Measurements from ENCODE around the gene GNA15. TPM values are rescaled to one million over a fixed set of nuclear protein-coding genes. Genes with fewer than 3 reads are reported as not detected.

GNA15 gene
- total RNA-seq, 1 donor from 2014 or later, result 134 TPM

DNA sequence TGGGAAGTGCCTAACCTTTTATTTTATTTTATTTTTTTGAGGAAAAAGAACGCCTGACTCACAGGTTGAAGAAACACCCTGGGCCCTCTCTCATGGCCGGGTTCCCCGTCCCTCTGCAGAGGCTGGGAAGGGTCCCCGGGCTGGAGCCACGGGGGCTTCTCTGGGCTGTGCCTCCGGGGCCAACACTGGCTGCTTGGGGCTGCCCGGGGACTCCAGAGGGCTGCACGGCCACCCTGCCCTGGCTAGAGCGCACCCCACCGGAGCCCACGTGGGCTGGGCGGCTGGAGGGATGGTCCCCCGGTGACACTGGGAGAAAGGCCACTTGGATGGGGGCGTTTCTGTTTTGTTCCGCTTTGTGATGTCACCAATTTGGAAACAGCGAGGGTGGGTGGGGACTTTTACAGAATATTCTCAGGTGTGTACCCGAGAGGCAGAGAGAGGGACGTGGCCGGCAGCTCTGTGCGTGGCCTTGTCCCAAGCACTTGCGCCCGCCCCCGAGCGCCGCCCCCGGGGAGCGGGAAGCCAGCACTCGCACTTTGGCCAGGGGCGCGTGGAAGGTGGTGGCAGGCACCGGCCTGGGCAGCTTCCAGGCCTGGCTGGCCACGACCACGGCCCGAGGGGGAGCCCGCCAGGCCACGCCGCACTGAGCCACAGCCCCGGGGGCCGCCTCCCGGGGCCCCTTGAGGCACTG is 13.9 kb upstream of the GNA15 start:
- no peaks in the 10 kb centered on the region for H3K36me3 Mint-ChIP-seq (ENCODE audit: low read depth)
- no peak overlapping the region for H3K4me3 Mint-ChIP-seq
- no peak for DNase-seq
- H3K27ac Mint-ChIP-seq, result no peak overlapping the region
- peaks cover 4% of the 10 kb centered on the region for H3K4me1 Mint-ChIP-seq
- H3K9me3 Mint-ChIP-seq, result no peaks in the 10 kb centered on the region
- intact Hi-C loops (cut with micrococcal nuclease), result no loop called here
- peaks cover 5% of the 10 kb centered on the region for H3K27me3 Mint-ChIP-seq

DNA sequence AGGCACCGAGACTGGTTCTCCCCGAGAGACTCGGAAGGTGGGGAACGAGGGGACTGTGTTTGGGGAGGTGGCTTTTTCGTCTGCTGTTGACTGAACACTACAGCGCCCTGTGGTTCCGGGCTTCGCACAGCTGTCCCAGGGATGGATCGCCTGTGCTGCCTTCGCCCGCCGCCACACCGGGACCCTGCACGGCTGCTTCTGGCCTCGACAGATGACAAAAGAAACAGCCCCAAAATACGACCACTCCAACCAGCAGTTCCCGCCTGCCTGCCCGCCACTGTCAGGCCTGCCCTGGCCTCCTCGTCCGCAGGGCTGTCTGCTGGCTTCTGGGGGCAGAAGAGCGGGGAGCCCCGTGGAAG is 13.3 kb upstream of the GNA15 start:
- no peak overlapping the region for H3K27ac Mint-ChIP-seq
- H3K9me3 Mint-ChIP-seq, result no peaks in the 10 kb centered on the region
- no peaks in the 10 kb centered on the region for H3K36me3 Mint-ChIP-seq (ENCODE audit: low read depth)
- H3K4me1 Mint-ChIP-seq, result peaks cover 4% of the 10 kb centered on the region
- no peak for DNase-seq
- no peak overlapping the region for H3K4me3 Mint-ChIP-seq
- intact Hi-C loops (cut with micrococcal nuclease), result no loop called here
- peaks cover 5% of the 10 kb centered on the region for H3K27me3 Mint-ChIP-seq

DNA sequence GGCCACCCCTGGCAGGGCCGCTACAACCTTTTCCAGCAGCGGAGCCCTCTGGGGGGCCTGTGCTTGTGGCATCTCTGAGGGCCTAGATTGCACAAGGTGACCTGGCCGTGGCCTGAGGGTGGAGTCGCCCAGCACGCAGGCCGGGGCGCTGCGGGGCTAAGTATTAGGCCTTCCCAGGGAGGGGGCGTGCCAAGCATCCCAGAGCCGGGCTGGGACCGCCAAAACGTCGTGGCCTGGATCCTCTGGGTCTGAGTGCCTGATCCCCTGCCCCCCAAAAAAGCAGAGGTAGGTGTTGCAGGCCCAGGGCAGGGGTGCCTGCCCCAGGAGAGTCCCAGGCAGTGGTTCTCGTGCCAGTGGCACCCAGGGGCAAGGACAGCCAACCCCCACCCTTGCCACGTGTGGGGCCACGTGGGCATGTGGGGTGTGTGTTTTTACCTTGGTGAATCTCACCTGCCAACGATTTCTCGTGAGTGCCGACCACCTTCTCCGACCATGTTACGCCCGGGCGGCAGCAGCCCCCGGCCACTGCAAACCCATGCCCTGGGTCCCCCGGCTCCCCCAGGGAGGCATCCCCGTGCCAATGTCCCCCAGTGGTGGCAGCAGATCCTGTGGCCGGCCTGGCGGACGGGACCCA is 12.6 kb upstream of the GNA15 start:
- no peak for DNase-seq
- Mint-ChIP-seq H3K4me3 (no peak overlapping the region), H3K4me1 (peaks cover 4% of the 10 kb centered on the region), H3K36me3 (ENCODE audit: low read depth) (no peaks in the 10 kb centered on the region), H3K9me3 (no peaks in the 10 kb centered on the region), H3K27me3 (peaks cover 5% of the 10 kb centered on the region), H3K27ac (no peak overlapping the region)
- intact Hi-C loops (cut with micrococcal nuclease), result no loop called here

DNA sequence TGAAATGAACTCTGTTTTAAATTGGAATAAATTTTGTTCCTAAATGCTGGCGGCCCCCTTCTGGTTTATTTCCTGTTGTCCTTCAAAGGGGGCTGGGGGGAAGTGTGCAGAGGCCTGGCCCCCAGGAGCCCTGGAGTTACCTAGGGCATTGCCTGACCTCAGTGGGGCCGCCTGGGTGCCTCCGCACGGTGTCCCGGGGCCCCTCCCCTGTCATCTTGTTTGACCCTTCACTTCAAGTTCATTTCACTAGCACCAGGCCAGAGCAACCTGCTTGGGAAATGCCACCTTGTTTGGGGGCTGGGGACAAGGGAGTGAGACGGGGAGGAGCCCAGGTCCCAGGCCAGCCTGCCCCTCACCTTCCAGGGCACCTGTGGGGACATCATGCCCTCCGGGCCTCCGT is 11.9 kb upstream of the GNA15 start:
- H3K9me3 Mint-ChIP-seq, result no peaks in the 10 kb centered on the region
- H3K27ac Mint-ChIP-seq, result no peak overlapping the region
- H3K4me1 Mint-ChIP-seq, result peaks cover 5% of the 10 kb centered on the region
- intact Hi-C loops (cut with micrococcal nuclease), result no loop called here
- H3K36me3 Mint-ChIP-seq (ENCODE audit: low read depth), result no peaks in the 10 kb centered on the region
- peaks cover 5% of the 10 kb centered on the region for H3K27me3 Mint-ChIP-seq
- no peak for DNase-seq
- H3K4me3 Mint-ChIP-seq, result no peak overlapping the region

DNA sequence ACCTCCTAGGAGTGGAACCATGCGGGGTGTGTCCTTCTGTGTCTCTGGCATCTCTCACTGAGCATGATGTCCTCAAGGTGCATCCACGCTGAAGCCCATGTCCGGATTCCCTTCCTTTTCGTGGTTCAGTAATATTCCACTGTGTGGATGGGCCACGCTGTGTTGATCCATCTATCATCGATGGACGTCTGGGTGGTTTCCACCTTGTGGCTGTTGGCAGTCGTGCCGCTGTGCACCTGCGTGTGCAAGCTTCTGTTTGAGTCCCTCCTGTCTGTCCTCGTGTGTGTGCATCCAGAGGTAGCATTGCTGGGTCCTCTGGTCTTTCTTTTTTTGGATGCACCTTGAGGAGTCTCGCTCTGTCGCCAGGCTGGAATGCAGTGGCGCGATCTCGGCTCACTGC is 11.2 kb upstream of the GNA15 start:
- Mint-ChIP-seq H3K4me1 (peaks cover 11% of the 10 kb centered on the region), H3K9me3 (no peaks in the 10 kb centered on the region)

DNA sequence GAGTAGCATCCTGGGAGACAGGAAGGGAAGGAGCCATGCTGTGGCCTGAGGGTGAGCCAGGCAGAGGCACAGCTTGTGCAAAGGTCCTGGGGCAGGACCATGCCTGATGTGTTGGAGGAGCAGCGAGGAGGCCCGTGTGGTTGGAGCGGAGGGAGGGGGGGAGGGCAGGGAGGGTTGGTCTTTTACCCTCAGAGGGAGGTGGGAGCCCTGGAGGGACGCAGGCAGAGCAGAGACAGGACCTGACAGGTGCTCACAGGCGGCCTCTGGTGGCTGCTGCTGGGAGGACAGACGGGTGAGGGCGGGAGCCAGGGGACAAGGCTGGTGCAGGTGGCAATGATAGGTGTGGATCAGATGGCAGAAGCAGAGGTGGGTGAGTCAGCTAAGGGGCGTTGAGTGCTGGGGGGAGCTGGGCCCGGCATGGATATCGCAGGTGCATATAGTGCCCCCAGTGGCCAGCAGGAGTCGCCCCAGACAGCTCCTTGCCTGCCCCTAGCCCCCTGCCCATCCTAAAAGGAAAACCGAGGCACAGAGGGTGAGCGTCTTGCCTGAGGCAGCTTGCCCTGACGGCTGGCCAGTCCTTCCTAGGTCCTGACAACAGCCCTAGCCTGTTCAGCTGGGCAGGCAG is 9.8 kb upstream of the GNA15 start:
- H3K9me3 Mint-ChIP-seq, result no peaks in the 10 kb centered on the region
- intact Hi-C loops (cut with micrococcal nuclease), result no loop called here

More for the DNA sequence above, 11.2 kb upstream of the GNA15 start:
- intact Hi-C loops (cut with micrococcal nuclease), result no loop called here
- Mint-ChIP-seq H3K4me3 (no peak overlapping the region), H3K27me3 (peaks cover 5% of the 10 kb centered on the region), H3K27ac (no peak overlapping the region), H3K36me3 (ENCODE audit: low read depth) (no peaks in the 10 kb centered on the region)
- DNase-seq, result no peak

DNA sequence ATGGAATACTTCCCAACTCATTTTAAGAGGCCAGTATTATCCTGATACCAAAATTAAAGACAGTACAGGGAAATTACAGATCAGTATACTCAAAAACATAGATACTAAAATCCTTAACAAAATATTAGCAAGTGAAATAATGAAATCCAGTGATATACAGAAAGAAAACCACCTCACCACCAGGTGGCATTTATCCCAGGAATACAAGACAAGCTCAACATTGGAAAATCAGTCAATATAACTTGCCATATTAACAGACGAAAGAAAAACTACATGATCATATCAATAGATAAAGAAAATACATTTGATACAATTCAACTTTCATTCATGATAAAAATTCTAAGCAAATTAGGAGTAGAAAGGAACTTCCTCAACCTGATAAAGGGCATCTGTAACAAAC is 6.7 kb upstream of the GNA15 start:
- no peaks in the 10 kb centered on the region for H3K9me3 Mint-ChIP-seq
- DNase-seq, result no peak
- H3K27ac Mint-ChIP-seq, result no peak overlapping the region
- intact Hi-C loops (cut with micrococcal nuclease), result loop anchor here (1.0 kb wide), 1 partner anchor 34 kb away; no protein-coding TSS in a partner anchor
- H3K36me3 Mint-ChIP-seq (ENCODE audit: low read depth), result peaks cover 2% of the 10 kb centered on the region
- no peak overlapping the region for H3K4me3 Mint-ChIP-seq
- peaks cover 27% of the 10 kb centered on the region for H3K4me1 Mint-ChIP-seq
- peaks cover 7% of the 10 kb centered on the region for H3K27me3 Mint-ChIP-seq

More for the DNA sequence above, 9.8 kb upstream of the GNA15 start:
- peak; percentile 92 for DNase-seq
- peaks cover 11% of the 10 kb centered on the region for H3K4me1 Mint-ChIP-seq
- H3K27me3 Mint-ChIP-seq, result peaks cover 5% of the 10 kb centered on the region
- H3K36me3 Mint-ChIP-seq (ENCODE audit: low read depth), result peaks cover 2% of the 10 kb centered on the region
- H3K27ac Mint-ChIP-seq, result no peak overlapping the region
- H3K4me3 Mint-ChIP-seq, result no peak overlapping the region

DNA sequence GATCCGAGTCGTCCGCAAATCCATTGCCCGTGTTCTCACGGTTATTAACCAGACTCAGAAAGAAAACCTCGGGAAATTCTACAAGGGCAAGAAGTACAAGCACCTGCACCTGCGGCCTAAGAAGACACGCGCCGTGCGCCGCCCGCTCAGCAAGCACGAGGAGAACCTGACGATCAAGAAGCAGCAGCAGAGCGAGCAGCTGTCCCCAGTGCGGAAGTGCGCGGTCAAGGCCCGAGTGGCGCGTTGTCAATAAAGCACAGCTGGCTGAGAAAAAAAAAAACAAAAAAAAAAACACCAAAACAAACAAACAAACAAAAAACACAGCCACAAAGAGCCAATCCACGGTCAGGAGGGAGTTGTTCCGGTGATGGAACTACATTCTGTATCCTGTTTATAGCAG is 4.7 kb upstream of the GNA15 start:
- Mint-ChIP-seq H3K36me3 (ENCODE audit: low read depth) (peaks cover 2% of the 10 kb centered on the region), H3K9me3 (no peaks in the 10 kb centered on the region), H3K4me3 (peak overlapping the region; percentile 26), H3K27me3 (peaks cover 2% of the 10 kb centered on the region), H3K4me1 (peaks cover 30% of the 10 kb centered on the region), H3K27ac (peak overlapping the region; percentile 81)
- intact Hi-C loops (cut with micrococcal nuclease), result no loop called here
- peak; percentile 73 for DNase-seq

DNA sequence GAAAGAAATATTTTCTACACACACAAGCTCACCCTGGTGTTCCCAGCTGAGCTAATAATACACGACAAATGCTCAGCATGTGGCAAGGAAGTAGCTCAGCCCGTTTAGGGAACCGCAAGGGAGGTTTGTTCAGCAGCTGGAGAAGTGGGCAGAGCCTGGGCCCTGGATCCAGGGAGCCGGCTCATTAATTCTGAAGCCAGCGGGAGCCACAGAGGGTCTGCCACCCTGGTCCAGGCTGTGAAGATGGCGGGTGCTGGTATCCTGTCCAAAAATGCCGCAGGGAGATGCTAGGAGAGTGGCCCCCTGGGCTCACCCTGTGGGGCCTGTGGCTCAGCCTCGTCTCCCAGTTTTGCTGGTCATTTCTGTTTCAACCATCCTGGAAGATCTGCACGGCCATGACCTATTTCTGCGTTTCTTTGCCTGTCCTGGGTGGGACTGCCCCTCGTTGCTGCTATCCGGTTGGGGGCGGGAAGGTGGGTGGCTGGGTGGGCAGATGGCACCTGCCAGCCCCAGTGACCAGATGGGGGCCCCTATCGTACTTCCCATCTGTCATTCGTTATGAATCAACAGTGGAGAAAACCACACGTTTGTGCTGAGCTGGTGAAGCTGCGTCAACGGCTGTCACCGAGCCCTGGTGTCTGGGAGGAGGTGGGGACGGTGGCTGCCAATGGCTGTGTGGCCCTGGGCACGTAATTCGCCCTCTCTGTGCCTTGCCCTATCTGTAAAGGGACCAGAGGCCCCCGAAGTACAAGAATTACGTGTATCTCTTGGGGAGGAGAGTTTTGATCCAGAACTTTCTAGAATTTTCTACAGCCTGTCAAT is 2.7 kb upstream of the GNA15 start:
- intact Hi-C loops (cut with micrococcal nuclease), result loop anchor here (1.0 kb wide), 3 partner anchors 9 to 47 kb away; no protein-coding TSS in a partner anchor
- Mint-ChIP-seq H3K4me1 (peaks cover 38% of the 10 kb centered on the region), H3K4me3 (peak overlapping the region; percentile 68)

DNA sequence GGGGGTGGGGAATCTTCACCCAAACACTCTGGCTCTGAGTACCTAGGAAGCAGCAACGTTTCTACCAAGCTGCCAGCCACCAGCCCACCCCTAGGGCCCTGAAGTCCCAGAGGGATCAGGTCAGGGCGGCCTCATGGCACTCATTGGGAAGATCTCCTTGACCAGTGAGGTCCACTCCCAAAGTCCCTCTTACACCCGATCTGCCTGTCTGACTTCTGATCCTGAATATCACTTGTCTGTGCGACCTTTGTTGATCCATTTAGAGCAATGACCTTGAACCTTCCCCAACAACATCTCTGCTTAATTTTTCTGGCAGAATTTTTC is 2.1 kb upstream of the GNA15 start:
- H3K9me3 Mint-ChIP-seq, result no peaks in the 10 kb centered on the region
- peaks cover 38% of the 10 kb centered on the region for H3K4me1 Mint-ChIP-seq
- H3K36me3 Mint-ChIP-seq (ENCODE audit: low read depth), result peaks cover 14% of the 10 kb centered on the region
- DNase-seq, result no peak
- peak overlapping the region; percentile 68 for H3K4me3 Mint-ChIP-seq
- intact Hi-C loops (cut with micrococcal nuclease), result loop anchor here (1.0 kb wide), 3 partner anchors 9 to 47 kb away; no protein-coding TSS in a partner anchor
- peaks cover 2% of the 10 kb centered on the region for H3K27me3 Mint-ChIP-seq
- peak overlapping the region; percentile 92 for H3K27ac Mint-ChIP-seq

More for the DNA sequence above, 2.7 kb upstream of the GNA15 start:
- Mint-ChIP-seq H3K27me3 (peaks cover 2% of the 10 kb centered on the region), H3K9me3 (no peaks in the 10 kb centered on the region), H3K27ac (peak overlapping the region; percentile 92), H3K36me3 (ENCODE audit: low read depth) (peaks cover 12% of the 10 kb centered on the region)
- DNase-seq, result peak; percentile 94

DNA sequence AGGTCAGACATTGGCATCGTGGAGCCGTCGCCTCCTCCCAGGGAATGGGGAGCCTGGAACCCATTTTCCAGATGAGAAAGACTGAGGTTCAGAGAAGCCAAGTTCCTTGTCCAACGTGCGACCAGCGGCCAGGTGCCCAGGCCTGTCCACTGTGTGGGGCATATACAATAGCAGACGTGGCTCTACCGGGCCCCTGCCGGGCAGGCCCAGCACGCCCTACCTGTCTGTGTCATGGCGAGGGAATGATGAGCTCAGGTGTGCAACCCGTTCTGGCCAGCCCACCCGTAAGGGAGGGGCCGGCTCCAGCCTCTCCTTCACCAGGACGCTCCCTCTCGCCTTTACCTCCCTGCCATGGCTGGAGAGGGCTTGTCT is 837 bp downstream of the GNA15 start:
- intact Hi-C loops (cut with micrococcal nuclease), result no loop called here
- peaks cover 2% of the 10 kb centered on the region for H3K27me3 Mint-ChIP-seq
- peak; percentile 66 for DNase-seq
- H3K9me3 Mint-ChIP-seq, result peaks cover 5% of the 10 kb centered on the region
- peaks cover 28% of the 10 kb centered on the region for H3K36me3 Mint-ChIP-seq (ENCODE audit: low read depth)
- H3K27ac Mint-ChIP-seq, result peak overlapping the region; percentile 72
- peaks cover 45% of the 10 kb centered on the region for H3K4me1 Mint-ChIP-seq
- peak overlapping the region; percentile 87 for H3K4me3 Mint-ChIP-seq

DNA sequence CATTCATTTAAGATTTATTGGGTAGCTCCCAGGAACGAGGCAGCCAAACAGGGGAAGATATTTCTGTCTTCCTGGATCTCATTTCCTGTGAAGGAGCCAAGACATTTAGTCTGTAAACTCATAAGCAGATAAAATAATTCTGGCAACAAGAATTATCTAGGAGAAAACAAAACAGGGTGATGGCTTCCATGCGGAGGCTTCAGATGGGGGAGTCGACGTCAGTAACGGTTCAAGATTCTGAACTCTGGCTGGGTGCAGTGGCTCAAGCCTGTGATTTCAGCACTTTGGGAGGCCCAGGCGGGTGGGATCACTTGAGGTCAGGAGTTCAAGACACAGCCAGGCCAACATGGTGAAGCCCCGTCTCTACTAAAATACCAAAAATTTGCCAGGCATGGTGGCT is 1.3 kb downstream of the GNA15 start:
- H3K27me3 Mint-ChIP-seq, result peaks cover 2% of the 10 kb centered on the region
- no peak for DNase-seq
- peak overlapping the region; percentile 72 for H3K27ac Mint-ChIP-seq
- peaks cover 49% of the 10 kb centered on the region for H3K4me1 Mint-ChIP-seq
- H3K4me3 Mint-ChIP-seq, result peak overlapping the region; percentile 87
- H3K36me3 Mint-ChIP-seq (ENCODE audit: low read depth), result peaks cover 28% of the 10 kb centered on the region
- peaks cover 5% of the 10 kb centered on the region for H3K9me3 Mint-ChIP-seq
- intact Hi-C loops (cut with micrococcal nuclease), result no loop called here

DNA sequence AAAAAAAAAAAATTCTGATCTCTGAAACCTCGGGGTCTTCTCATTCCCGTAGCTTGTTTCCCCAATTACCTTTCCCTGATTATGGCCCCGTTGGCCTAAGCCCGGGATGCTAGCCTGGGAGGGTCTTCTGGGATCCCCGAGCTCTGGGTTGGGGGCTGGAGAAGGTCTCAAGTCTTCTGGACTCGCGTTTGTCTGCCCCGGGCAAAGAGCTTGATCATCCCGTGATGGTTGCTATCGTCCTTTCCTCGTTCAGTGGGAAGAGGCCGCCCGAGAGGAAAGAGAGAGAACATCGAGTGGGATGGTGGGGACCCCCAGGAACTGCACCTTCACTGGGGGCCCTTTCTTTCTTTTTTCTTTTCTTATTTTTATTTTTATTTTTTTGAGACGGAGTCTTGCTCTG is 2.4 kb downstream of the GNA15 start:
- Mint-ChIP-seq H3K4me1 (peaks cover 51% of the 10 kb centered on the region), H3K4me3 (peak overlapping the region; percentile 75), H3K27ac (peak overlapping the region; percentile 60), H3K36me3 (ENCODE audit: low read depth) (peaks cover 39% of the 10 kb centered on the region), H3K9me3 (peaks cover 5% of the 10 kb centered on the region), H3K27me3 (peaks cover 2% of the 10 kb centered on the region)
- DNase-seq, result no peak
- intact Hi-C loops (cut with micrococcal nuclease), result no loop called here

DNA sequence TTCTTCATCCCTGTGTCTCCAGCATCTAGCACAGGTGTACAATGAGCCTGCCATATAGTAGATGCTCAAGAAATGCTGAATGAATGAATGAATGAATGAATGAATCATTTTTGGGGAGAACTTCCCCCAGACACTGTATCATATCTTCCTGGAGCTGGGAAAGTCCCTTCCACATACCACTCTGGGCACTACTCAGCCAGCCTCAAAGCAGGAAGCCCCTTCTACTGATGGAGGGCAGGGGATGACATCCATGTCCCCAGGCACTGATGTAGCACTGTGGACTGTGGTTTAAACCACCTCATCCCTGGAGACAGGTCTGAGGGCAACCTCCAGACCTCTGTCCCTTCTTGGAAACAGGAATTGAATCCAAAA is 4.8 kb downstream of the GNA15 start:
- DNase-seq, result peak; percentile 70
- intact Hi-C loops (cut with micrococcal nuclease), result no loop called here
- Mint-ChIP-seq H3K27ac (peak overlapping the region; percentile 83), H3K4me1 (peaks cover 38% of the 10 kb centered on the region), H3K9me3 (peaks cover 5% of the 10 kb centered on the region), H3K4me3 (peak overlapping the region; percentile 65), H3K36me3 (ENCODE audit: low read depth) (peaks cover 43% of the 10 kb centered on the region), H3K27me3 (no peaks in the 10 kb centered on the region)

Data from activated CD4-positive, alpha-beta T cell treated with anti-CD3 and anti-CD28 coated beads, Interleukin-2, amount 10 ng/mL, durations not matched to agents 24 days and 14 days (primary cell).